HCEC 1CT (cell line): ENCODE measurements around the gene BSND.
"Not testable (repeated sequence)": the region's sequence is repeated elsewhere in the genome, so short reads cannot be mapped to it uniquely, and the experiment has no call there.

Experiments used
- DNase-seq: peaks from one replicate; pipeline ENCODE4 v3.0.0-alpha.2; 2017

Gene BSND

DNA sequence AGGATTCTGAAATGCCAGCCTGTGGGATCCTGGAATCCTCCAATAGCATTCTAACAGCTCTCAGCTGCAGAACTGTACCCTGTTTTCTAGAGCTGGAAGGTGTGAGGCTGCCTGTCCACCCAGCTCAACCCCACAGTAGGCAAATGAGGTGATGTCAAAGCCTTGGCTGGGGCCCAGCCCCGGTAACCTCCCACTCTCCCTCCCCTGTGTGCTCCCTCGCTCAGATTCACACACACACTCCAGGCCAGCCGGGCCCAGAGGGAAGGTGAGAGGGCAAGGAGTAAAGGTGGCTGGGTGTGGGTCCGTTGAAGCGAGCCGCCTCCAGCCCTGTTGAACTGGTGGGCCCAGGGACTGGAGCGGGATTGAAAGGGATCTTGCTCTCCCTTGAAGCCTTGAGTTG is at the start of gene BSND:
BSND (plus strand) TSS at position 257 of the 400 bp plus-strand sequence. CDS start 254 bp downstream, outside the sequence.
- no peak for DNase-seq

DNA sequence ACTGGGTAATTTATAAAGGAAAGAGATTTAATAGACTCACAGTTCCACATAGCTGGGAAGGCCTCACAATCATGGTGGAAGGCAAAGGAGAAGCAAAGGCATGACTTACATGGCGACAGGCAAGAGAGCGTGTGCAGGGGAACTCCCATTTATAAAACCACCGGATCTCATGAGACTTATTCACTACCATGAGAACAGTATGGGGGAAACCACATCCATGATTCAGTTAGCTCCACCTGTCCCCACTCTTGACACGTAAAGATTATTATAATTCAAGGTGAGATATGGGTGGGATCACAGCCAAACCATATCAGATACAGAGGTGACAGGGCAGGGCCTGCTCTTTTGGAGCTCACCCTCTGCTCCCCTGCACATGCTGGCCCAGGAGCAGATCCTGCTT is 49.7 kb upstream of the BSND start:
- DNase-seq = no peak

DNA sequence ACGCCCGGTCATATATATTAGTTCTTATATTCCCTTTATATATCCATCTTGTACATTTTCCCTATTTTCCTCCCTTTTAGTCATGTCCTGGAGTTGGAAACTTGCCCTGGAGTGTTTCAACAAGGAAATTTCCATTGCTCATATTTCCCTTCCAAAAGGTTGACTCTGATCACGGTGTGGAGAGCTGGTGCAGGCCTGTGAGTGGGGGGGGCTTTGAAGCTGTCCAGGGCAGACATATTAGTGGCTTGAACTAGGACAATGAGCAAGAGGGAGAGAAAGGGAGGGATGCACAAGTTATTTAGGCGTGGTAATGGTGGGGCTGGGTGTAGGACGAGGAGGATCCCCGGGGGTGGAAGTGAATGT is 48.7 kb upstream of the BSND start:
- DNase-seq = peak; percentile 43

DNA sequence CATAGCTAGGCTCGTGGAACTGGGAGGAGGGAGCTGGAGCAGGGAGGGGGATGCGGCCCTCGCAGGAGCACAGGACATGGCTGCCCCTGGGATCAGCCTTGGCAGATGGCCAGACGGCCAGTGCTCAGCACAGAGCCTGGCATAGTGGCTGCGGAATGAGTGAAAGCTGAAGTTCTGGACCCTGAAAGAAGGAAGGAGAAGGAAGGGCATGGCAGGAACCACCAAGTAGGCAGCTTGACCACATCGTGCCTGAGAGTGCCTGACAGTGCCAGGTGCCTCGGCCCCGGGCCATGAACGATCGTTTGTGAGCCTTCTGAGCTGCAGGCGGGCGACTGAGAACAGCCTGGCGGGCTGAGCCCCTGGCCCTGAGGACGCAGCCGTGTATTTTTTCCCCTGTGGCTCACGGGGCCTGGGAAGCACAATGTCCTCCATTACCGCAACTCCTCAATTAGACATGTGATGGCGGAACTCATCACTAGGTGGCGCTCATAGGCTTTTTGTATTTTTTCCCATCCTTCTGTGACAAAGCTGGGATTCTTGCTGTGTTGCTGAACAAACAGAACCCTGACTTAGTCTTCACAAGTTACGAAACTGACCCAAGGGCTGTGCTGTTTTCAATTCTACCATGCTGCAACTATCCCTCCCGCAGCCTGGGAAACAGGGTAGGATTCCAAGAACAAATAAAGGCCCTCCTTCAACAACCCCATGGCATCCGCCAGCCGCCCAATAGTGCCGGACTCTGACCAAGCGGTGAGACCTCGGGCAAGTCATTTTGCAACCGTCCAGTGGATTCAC is 48.2 kb upstream of the BSND start:
- peak; percentile 77 for DNase-seq

DNA sequence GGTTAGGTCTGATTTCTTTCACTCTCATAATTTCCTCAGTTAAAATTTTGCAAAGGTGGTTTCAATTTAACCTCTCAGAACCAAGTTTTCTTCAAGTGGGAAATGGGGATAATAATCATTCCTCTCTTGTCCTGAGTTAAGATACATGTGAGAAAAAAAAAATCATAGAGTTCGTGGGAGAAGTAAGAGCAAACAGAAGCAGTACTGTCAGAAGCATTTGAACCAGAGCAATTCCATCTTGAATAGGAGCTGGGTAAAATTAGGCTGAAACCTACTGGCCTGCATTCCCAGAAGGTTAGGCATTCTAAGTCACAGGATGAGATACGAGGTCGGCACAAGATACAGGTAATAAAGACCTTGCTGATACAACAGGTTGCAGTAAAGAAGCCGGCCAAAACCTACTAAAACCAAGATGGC is 46.9 kb upstream of the BSND start:
- DNase-seq = no peak

DNA sequence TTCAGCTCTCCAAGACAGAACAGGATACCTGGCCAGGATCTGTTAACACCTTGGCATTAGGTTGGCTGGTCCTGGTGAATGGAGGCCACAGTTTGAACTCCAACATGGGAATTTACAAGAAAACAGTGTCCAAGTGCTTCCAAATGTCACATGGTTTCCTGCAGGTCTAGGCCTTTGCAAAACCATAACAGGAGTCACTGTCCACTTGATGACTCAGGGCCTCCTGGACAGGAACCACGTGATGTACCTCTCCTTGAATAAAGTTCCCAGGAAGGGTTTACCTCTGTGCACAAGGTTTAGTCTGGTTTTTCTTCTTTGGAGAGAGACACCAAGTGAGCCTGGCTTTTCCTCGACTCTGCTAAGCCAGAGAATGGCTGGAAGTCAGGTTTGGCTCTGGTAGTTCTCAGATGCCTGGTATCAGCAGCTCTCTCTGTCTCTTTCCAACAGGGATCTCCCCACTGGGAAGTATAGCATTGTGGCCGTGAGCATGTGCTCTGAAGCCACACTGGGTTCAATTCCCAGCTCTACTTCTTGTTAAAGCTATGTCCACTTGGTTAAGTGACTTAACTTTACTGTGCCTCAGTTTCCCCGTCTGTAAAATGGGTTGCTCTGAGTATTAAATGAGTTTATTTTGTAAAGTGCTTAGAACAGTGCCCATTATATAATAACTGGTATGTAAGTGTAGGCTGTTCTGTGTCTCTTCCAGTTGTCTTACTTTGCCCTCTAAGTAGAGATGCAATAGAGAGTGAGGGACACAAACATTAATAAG is 45.6 kb upstream of the BSND start:
- DNase-seq = peak; percentile 36

DNA sequence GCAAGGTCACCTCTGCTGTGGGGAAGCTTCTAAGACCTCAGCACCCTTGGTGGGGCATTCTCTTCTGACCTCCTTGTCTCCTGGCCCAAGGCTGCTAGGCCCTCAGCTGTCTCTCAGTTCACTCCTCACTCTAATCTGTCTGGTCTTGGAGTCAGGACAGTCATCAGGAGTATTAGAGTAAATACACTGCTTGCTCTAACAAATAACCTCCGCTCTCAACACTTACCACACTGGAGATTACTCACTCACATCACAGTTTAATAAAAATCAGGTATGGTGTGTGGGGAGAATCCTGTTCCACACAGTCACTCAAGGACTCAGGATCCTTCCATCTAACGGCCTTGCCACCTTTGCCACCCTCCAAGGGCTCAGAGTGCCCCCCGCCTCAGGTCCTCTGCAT is 44.9 kb upstream of the BSND start:
- no peak for DNase-seq

DNA sequence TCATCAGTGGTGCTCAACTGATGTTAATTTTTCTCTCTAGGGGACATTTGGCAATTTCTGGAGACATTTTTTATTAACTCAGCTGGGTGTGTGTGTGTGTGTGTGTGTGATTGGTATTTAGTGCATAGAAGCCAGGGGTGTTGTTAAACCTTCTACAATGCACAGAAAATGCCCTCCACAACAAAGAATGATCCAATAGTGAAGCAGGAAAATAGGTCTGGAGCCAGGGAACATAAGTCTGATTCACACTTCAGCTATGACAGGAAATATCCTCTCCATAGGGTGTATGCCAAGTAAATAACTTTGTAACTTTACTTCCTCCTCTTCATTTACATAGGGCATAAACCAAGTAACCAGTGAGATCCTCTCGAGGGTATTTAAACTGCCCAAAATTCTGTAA is 43.4 kb upstream of the BSND start:
- DNase-seq = peak; percentile 86

DNA sequence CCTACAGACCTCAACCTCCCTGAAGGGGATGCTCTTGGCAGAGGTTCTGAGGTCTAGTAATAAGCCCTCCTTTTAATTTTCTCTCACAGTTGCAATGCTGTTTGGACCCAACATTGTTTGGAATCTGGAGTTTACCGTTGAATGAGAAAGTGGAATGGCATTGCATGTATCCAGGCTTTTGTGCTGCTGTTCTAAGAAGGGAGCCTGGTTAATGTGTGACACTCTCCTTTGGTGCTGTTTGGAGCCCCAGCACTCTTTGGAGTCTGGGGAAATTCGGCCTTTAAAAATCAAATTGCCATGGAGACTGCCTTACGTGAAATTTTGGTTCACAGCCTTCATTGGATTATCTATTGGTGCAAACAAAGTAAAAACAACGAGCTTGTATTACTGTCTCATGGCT is 42.0 kb upstream of the BSND start:
- DNase-seq = no peak

DNA sequence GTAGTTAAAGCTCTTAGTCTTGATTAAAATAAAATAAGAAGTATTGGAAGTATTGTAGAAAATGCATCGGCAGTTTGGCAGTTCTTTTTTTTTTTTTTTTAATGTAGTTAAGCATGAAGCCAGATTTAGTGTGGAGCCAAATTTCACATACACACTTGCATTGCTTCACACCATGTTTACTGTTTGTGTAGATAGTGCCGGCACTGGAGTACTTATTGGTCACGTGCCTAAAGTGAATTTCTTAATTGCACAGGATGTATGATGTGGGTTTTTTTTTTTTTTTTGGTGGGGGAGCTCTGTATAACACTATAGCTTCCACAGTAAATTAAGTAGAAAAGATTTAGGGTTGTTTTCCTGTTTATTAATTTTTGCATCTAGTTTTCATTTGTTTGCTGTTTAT is 39.5 kb upstream of the BSND start:
- DNase-seq = no peak

DNA sequence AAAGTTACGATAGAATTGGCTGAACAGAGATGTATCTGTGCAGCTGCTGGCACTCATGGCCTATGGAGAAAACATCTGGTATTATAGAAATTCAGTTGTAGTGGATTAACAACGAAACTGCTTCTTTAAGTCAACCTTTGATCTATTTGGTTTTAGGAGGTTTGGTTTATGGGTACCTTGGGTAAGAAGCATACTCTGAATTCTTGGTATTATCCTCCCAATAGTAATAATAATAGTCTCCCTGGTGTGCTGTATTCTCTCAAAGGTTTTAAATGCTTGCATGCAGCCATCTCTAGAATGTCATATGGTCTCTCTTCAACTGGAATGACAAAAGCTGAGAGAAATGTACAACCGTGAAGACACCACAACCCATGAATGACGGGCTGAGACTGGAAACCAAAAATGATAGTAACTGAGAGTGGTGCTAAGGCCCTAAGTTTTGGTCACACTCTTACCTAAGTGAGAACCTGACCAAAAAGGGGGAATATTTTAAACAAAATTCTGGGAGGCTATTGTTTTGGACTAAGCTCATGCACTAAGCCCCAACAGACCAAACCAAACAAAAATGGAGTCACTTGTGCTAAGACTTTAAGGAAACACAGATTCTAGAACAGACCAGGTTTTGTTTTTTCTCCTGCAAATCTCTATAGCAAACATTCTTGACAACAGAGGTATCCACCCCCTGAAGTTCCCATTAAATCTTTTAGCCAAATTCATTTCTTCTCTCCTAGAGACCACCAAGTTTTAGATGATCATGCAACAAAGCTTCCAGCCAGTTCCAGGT is 35.9 kb upstream of the BSND start:
- DNase-seq = no peak

DNA sequence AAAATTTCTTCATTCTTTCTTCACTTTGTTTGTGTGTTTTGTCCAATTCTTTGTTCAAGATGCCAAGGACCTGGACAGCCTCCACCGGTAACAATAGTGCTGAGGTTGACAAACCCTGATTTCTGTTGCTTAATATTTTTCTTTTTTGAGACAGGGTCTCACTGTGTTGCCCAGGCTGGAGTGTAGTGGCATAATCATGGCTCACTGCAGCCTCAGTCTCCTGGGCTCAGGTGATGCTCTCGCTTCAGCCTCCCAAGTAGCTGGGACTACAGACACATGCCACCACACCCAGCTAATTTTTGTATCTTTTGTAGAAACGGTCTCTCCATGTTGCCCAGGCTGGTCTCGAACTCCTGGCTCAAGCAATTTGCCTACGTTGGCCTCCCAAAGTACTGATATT is 34.9 kb upstream of the BSND start:
- not testable (repeated sequence) for DNase-seq

DNA sequence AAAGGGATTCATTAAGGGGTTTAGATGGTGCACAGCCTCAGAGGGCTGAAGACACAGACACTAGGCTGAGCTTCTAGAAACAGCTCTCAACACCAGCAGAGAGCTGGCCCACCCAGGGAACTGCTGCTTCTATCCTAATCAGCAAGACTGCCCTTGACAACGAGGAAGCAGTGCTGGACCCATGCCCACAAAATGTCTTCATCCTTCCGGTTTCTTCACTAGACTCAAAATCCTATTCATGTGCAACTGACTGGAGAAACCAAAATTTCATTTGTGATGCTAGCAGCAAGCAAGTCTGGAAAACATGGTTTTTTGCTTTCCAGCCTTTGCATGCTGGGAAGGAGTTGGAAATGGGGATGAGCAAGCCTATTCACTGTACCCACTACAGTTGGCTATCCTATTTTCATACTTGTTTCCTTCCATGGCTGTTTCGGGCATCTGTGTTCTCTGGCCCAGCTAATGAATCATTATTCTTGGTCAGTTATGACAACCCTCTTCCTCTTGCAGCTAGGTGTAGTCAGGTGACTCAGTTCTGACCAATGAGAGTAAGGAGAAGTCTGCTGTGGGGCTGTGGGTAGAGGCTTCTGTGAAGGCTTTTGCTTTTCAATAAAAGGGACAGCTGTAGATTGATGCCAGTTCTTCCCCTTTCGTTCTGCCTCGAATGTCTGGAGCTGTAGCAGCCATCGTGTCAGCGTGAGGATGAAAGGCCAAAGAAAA is 33.0 kb upstream of the BSND start:
- peak; percentile 58 for DNase-seq

DNA sequence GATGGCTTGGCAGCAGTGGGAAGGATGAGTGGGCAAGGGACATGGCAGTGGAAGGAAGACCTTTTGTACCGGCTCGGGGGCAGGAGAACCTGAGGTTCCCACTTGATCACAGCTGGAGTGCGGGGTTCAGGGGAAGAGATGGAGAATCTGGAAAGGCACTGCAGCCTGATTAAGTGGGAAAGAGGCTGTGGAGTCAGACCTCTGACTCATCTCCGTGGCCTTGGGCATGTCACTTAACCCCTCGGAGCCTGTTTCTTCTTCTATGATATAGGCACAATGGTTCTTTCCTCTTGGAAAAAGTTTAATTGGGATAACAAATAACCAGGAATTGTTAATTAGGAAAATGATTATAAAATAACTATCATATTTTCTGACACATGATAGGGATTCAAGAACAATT is 31.4 kb upstream of the BSND start:
- DNase-seq = peak; percentile 44

DNA sequence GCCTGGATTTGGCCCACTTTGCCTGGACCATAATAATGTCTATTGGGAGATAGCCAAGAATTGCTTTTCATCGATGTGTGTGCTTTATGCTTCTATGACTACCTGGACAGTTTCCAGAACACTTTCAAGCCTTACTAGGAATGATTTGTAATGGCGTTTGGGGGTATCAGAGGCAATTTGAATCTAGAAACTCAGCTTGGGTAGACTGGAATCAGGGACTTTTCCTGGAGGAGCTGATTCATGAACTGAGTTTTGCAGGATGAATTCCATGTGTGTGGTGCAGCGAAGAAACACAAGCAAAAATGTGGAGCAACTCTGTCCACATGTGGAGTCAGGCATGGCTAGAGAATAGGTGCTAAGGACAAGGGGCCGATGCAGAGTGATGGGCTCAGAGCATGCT is 30.2 kb upstream of the BSND start:
- DNase-seq = no peak

DNA sequence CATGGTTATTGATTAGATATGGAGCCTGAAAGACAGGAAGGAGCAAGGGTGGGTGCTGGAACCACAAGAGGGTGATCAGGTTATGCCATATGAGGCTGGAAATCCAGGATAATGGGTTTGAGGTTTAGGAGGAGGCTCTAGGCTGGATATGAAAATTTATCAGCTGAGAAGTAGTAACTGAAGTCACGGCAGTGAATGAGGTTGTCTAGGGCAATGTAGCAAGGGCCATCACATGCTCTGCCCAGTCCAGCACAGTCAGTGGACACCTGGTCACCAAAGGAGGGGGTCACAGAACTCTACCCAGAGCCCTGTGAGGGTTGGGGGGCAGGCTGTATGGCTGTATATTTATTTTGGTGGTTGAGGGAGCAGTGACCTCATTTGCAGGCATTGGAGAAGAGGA is 28.9 kb upstream of the BSND start:
- DNase-seq = no peak

DNA sequence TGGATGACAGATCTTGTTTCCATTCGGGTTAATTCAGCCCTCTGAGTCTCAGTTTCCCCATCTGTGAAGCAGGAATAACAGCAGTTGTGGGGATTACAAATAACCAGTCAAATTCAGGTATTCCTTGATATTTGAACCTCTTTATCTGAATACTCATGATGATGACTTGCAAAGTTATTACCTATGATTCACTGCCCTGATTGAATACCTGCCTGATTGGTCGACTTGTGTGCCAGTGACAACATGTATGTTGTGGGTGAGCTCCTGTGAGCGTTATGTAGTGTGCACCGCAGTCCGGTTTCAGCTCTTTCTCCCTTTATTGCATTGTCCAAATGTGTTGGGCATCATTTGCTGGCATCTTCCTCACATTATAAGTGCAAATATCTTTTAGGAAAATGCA is 27.8 kb upstream of the BSND start:
- no peak for DNase-seq

DNA sequence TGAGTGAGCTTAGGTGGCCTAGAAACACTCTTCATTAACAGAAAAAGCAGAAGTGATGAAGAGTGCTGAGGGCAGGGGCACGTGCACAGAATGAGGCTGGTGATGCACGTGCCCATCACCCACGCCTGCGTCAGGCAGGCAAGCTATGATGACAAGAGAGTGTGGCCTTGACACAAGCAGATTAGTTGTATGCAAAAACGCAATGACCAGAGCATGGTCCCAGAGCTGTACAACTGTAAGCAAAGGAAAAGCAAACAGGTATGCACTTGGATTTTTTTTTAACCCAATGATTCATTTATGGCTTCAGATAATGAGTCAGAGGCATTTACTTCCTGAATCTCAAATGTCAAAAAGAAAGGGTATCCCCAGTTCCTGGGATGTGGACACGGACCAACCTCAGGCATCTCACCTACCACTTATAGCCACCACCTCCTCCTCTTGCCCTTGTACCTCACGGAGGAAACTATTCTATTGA is 27.4 kb upstream of the BSND start:
- peak; percentile 52 for DNase-seq

DNA sequence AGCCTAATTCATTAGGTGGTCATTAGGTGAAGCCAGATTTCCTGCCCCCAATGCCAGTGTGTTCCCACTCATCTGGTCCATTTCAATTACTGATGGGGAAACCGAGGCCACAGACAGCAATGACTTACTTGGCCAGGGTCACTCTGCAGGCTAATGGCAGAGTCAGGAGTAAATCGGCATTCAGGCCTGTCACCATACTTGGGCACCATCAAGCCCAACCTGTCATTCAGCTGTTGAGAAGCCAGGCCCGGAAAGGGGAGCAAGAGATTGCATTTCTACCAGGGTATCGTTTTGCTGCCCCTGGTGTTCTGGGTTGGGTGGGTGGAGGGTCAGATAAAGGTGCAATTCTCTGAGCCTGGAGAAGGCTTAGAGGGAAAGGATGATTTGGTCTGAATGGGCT is 26.3 kb upstream of the BSND start:
- no peak for DNase-seq

DNA sequence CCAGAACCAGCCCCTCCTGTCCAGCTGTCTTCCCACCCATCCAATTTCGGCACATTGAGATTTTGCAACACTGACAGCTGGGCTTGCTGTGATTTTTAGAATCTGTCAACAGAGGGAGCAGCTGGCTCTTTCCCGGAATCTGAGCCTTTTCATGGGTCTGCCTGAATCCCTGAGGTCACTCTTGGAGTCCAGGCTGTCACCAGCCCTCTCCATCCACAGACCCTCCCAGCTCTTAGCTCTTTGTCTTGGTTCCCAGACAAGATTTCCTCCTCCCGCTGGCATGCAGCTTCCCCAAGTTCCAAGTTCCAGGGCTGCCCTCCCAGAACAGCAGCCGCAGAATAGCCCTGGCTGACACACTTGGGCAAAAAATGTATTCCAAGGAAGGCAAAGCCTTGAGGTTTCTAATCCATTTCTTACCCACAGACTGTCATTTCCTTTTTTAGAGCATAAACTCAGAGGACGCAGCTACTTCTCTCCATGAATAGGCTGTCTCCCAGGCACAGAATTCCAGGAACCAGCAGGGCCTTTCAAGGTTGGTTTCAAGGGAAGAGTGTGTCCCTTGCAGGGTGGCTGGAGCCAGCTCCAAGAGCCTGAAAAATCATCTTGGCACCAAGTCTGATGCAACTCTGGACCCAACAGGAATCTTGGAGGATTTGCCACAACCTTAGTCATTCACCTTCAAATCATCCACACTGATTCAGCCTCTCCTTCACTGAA is 25.4 kb upstream of the BSND start:
- DNase-seq = peak; percentile 48

DNA sequence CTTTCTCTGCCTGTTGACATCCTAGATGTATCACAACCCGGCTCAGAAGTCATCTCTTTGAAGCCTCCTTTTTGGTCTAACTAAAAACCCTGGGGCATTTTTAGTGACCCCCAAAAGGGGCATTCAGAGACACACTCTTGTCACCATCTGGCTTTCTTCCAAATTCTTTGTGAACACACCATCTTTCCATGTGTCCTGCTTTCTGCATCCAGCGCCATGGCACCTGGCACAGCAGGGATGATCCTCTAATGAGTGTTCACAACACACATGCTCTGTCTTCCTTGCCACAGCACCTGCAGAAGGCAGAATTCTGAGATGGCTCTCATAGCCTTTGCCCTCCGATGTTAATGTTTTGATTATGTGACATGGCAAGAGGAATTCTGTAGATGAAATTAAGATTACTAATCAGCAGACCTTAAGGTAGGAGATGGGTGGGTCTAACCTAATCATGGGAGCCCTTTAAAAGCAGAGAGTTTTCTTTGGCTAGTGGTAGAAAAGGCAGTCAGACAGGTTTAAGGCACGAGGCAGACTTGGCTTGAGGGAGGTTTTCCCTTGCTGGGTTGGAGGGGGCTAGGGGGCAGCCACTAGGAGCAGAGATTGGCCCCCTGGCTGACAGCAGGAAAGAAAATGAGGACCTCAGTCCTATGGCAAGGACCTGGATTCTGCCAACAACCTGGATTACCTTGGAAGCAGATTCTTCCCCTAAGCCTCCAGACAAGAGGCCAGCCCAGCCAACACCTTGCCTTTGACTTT is 23.2 kb upstream of the BSND start:
- DNase-seq = no peak
